PFSK-1 (cell line): ENCODE results near the gene METTL14.

ENCODE experiments used
- FOXP2 ChIP-seq: optimal IDR thresholded peaks from 2 replicates; pipeline ENCODE3; 2011; ENCODE audit warnings: borderline replicate concordance, control low read depth, inconsistent platforms; ENCODE audit not compliant: insufficient read depth; ENCODE audit errors: extremely low read length, extremely low read depth
- POLR2AphosphoS5 ChIP-seq: IDR thresholded peaks from 2 replicates; pipeline ENCODE4 v1.6.1; 2012; ENCODE audit warnings: low read depth, mild to moderate bottlenecking, control low read depth, low read length, moderate library complexity
- REST ChIP-seq, 2 experiments: IDR thresholded peaks; 2 replicates each; pipeline versions ENCODE4 v1.6.1 to v1.8.0; 2011 to 2012; ENCODE audit warnings: low read depth in 2 of 2, low read length in 2 of 2, control low read depth in 1 of 2, inconsistent platforms in 1 of 2, mild to moderate bottlenecking in 1 of 2, moderate library complexity in 1 of 2; ENCODE audit not compliant: insufficient read depth in 1 of 2
- SIN3A ChIP-seq: IDR thresholded peaks from 2 replicates; pipeline ENCODE4 v1.6.1; 2012; ENCODE audit warnings: mild to moderate bottlenecking, low read length, moderate library complexity, borderline replicate concordance; ENCODE audit not compliant: insufficient read depth
- TAF1 ChIP-seq: IDR thresholded peaks from 2 replicates; pipeline ENCODE4 v1.6.1; 2012; ENCODE audit warnings: low read length, control low read depth, borderline replicate concordance; ENCODE audit not compliant: insufficient read depth

The METTL14 gene

GRCh38 chr4:118760493-118760892 lies 75.3 kb downstream of the METTL14 start:
- TF ChIP-seq REST (IDR thresholded peaks at IDR 0.05; ENCODE audit: insufficient read depth in 1 of 2, low read depth in 2 of 2, low read length in 2 of 2) (no peak), TAF1 (no peak), POLR2AphosphoS5 (no peak), FOXP2 (no peak), SIN3A (no peak)

- TF ChIP-seq REST (IDR thresholded peaks at IDR 0.05; ENCODE audit: insufficient read depth in 1 of 2, low read depth in 2 of 2, low read length in 2 of 2) (no peak), FOXP2 (no peak), TAF1 (no peak), POLR2AphosphoS5 (no peak), SIN3A (no peak)
These were observed 76.3 kb downstream of the METTL14 start for GRCh38 chr4:118761397-118762016.

GRCh38 chr4:118762155-118762554 lies 77.0 kb downstream of the METTL14 start:
- TF ChIP-seq TAF1, result no peak
- TF ChIP-seq REST (IDR thresholded peaks at IDR 0.05; ENCODE audit: insufficient read depth in 1 of 2, low read depth in 2 of 2, low read length in 2 of 2), result no peak
- no peak for TF ChIP-seq SIN3A
- TF ChIP-seq POLR2AphosphoS5, result no peak
- TF ChIP-seq FOXP2, result no peak

GRCh38 chr4:118762730-118763477 lies 77.7 kb downstream of the METTL14 start:
- no peak for TF ChIP-seq POLR2AphosphoS5
- TF ChIP-seq FOXP2, result no peak
- no peak for TF ChIP-seq SIN3A
- no peak for TF ChIP-seq TAF1
- no peak for TF ChIP-seq REST (IDR thresholded peaks at IDR 0.05; ENCODE audit: insufficient read depth in 1 of 2, low read depth in 2 of 2, low read length in 2 of 2)
